Measurements from ENCODE around the gene LDLRAD3. TPM values are rescaled to one million over a fixed set of nuclear protein-coding genes. Genes with fewer than 3 reads are reported as not detected.

The LDLRAD3 gene
- total RNA-seq, 4 donors from 2014 or later = 0.37 to 43.2 (median 3.7) TPM

DNA sequence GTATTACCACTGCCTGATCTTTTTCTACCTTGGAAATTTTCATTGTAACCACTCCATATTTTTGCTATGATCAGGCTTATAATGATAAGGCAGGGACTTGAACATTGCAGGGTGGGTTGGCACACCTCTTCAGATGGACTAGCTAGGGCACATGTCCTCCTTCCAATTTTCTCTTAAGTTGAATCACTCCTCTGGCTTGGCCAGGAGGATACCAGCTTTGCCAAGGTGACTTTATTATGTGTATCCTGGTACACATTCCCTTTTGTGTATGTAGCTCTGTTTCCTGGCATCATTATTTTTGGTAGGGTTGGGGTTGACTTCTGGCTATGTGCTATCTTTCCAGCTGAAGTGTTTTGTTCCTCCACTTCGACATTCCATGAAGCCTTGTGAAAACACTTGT, 8.5 kb upstream of the LDLRAD3 start:
- Histone ChIP-seq H3K27ac (no peak overlapping the region), H3K27me3 (no peaks in the 10 kb centered on the region), H3K9me3 (no peaks in the 10 kb centered on the region), H3K36me3 (no peaks in the 10 kb centered on the region), H3K4me1 (no peaks in the 10 kb centered on the region), H3K4me3 (no peak overlapping the region)
- 65% methylated on average over 1 of the region's 1 CpG; no CpG with 5 or more reads in 1 of the 2 donors for WGBS, 2 donors (ENCODE audit: low coverage in 1 of 2)
- intact Hi-C loops (cut with DNase I; ENCODE audit: low total_unique reads) (no loop called here), in situ Hi-C loops (cut with MboI; ENCODE audit: low pct_ligation_motif_present in 1 of 4, low pct_unique_long_range_greater_than_20kb in 1 of 4, low sequenced_read_pairs in 3 of 4) (no loop called here)
- no peak for DNase-seq
- TF ChIP-seq POLR2A (IDR thresholded peaks at IDR 0.05) = no peak
- TF ChIP-seq, protein P1, sequence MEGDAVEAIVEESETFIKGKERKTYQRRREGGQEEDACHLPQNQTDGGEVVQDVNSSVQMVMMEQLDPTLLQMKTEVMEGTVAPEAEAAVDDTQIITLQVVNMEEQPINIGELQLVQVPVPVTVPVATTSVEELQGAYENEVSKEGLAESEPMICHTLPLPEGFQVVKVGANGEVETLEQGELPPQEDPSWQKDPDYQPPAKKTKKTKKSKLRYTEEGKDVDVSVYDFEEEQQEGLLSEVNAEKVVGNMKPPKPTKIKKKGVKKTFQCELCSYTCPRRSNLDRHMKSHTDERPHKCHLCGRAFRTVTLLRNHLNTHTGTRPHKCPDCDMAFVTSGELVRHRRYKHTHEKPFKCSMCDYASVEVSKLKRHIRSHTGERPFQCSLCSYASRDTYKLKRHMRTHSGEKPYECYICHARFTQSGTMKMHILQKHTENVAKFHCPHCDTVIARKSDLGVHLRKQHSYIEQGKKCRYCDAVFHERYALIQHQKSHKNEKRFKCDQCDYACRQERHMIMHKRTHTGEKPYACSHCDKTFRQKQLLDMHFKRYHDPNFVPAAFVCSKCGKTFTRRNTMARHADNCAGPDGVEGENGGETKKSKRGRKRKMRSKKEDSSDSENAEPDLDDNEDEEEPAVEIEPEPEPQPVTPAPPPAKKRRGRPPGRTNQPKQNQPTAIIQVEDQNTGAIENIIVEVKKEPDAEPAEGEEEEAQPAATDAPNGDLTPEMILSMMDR (IDR thresholded peaks at IDR 0.05) = no peak

DNA sequence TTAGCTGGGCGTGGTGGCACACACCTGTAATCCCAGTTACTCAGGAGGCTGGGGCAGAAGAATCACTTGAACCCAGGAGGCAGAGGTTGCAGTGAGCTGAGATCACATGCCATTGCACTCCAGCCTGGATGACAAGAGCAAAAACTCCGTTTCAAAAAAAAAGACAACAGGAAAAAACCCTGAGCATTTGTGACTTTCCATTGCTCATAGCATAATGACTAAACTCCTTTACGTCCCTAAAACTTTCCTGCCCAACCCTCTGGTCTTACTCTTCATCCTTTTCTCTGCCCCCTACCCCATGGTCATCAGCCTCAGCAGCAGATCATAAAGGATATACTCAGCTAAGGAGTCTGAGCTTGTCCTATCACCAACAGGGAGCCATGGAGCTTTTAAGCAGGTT, 6.8 kb upstream of the LDLRAD3 start:
- TF ChIP-seq POLR2A (IDR thresholded peaks at IDR 0.05) = no peak
- TF ChIP-seq, protein P1 (IDR thresholded peaks at IDR 0.05) = no peak
- no peak for TF ChIP-seq EP300 (IDR thresholded peaks at IDR 0.05; ENCODE audit: low read depth)
- no peak for TF ChIP-seq POLR2AphosphoS5 (IDR thresholded peaks at IDR 0.05)
- no peaks in the 10 kb centered on the region for H3K4me1 ChIP-seq
- H3K27ac ChIP-seq = no peak overlapping the region
- WGBS, 2 donors (ENCODE audit: low coverage in 1 of 2) = 50 to 56% methylated on average over 2 to 3 of the region's 3 CpGs
- intact Hi-C loops (cut with DNase I; ENCODE audit: low total_unique reads) = no loop called here
- no peak overlapping the region for H3K4me3 ChIP-seq
- in situ Hi-C loops (cut with MboI; ENCODE audit: low pct_ligation_motif_present in 1 of 4, low pct_unique_long_range_greater_than_20kb in 1 of 4, low sequenced_read_pairs in 3 of 4) = no loop called here
- H3K9me3 ChIP-seq = no peaks in the 10 kb centered on the region
- H3K27me3 ChIP-seq = peaks cover 3% of the 10 kb centered on the region
- no peak for DNase-seq
- no peaks in the 10 kb centered on the region for H3K36me3 ChIP-seq

DNA sequence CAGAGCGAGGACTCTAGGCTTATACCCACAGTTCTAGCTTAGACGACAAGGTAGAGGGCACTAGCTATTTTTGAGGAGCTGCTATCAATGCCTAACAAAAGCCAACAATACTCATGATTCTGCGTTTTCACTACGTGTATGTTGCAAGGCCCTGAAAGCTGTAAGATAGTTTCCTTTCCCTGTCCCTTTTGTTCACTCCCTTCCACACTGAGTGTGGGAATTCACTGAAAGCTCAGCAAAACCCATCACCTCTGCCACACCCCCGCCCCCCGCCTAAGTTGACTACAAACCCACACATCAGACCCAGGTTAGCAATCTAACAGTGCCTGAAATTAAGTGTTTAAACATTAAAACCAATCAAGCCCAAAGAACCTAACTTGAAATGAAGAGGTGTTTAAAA, 6.2 kb upstream of the LDLRAD3 start:
- no peak for TF ChIP-seq POLR2A (IDR thresholded peaks at IDR 0.05)
- TF ChIP-seq EP300 (IDR thresholded peaks at IDR 0.05; ENCODE audit: low read depth) = no peak
- TF ChIP-seq, protein P1 (IDR thresholded peaks at IDR 0.05) = no peak
- no peak overlapping the region for H3K27ac ChIP-seq
- H3K4me1 ChIP-seq = no peaks in the 10 kb centered on the region
- no peak overlapping the region for H3K4me3 ChIP-seq
- in situ Hi-C loops (cut with MboI; ENCODE audit: low pct_ligation_motif_present in 1 of 4, low pct_unique_long_range_greater_than_20kb in 1 of 4, low sequenced_read_pairs in 3 of 4) (no loop called here), intact Hi-C loops (cut with DNase I; ENCODE audit: low total_unique reads) (no loop called here)
- DNase-seq = no peak
- no peaks in the 10 kb centered on the region for H3K9me3 ChIP-seq
- no peaks in the 10 kb centered on the region for H3K36me3 ChIP-seq
- 76 to 100% methylated on average over 1 to 6 of the region's 6 CpGs for WGBS, 2 donors (ENCODE audit: low coverage in 1 of 2)
- H3K27me3 ChIP-seq = peaks cover 9% of the 10 kb centered on the region

DNA sequence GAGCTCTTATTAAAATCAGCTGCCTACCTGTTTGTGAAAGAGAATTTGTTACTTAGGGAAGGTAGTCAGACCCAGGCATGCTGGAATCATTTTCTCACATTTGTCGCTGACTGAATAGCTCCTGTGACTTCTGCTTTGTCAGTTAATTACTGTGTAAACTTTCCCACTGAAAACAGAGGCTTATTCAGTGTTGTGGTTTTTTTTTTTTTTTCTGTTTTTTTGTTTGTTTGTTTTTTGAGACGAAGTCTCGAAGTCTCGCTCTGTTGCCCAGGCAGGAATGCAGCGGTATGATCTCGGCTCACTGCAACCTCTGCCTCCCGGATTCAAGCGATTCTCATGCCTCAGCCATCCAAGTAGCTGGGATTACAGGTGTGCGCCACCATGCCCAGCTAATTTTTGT, 5.6 kb upstream of the LDLRAD3 start:
- peaks cover 14% of the 10 kb centered on the region for H3K27me3 ChIP-seq
- peaks cover 2 to 4% (median 2%) of the 10 kb centered on the region in 4 donors for H3K4me1 ChIP-seq
- TF ChIP-seq POLR2A (IDR thresholded peaks at IDR 0.05) (no peak), POLR2AphosphoS5 (IDR thresholded peaks at IDR 0.05) (no peak), EP300 (IDR thresholded peaks at IDR 0.05; ENCODE audit: low read depth) (no peak)
- TF ChIP-seq, protein P1 (IDR thresholded peaks at IDR 0.05) = no peak
- H3K9me3 ChIP-seq = no peaks in the 10 kb centered on the region
- H3K36me3 ChIP-seq = no peaks in the 10 kb centered on the region
- H3K27ac ChIP-seq = no peak overlapping the region
- H3K4me3 ChIP-seq = no peak overlapping the region
- no peak for DNase-seq
- intact Hi-C loops (cut with DNase I; ENCODE audit: low total_unique reads) (no loop called here), in situ Hi-C loops (cut with MboI; ENCODE audit: low pct_ligation_motif_present in 1 of 4, low pct_unique_long_range_greater_than_20kb in 1 of 4, low sequenced_read_pairs in 3 of 4) (no loop called here)
- WGBS, 2 donors (ENCODE audit: low coverage in 1 of 2) = 85% methylated on average over 8 to 9 of the region's 9 CpGs
